Inflammatory macrophage (primary cell): ENCODE results near the gene GSTO1.

Experiments used
- DNase-seq, 2 donors: peaks; one replicate each; pipeline ENCODE4 v3.0.0-alpha.2; 2020 to 2022

GSTO1 gene

GRCh38 chr10:104276192-104276591 lies 21.5 kb downstream of the GSTO1 start:
- no peak for DNase-seq

- no peak for DNase-seq
Measured at GRCh38 chr10:104277785-104278184, 23.1 kb downstream of the GSTO1 start.

- no peak for DNase-seq
Measured at GRCh38 chr10:104279550-104280259, 25.0 kb downstream of the GSTO1 start.

- DNase-seq, result no peak
Measured at GRCh38 chr10:104281694-104282093, 27.0 kb downstream of the GSTO1 start.

GRCh38 chr10:104284846-104285245 lies 30.2 kb downstream of the GSTO1 start:
- no peak for DNase-seq

- no peak for DNase-seq
Measured at GRCh38 chr10:104286939-104287338, 32.2 kb downstream of the GSTO1 start.

GRCh38 chr10:104288355-104288754 lies 33.7 kb downstream of the GSTO1 start:
- DNase-seq, result peak in 1 of 2 donors; percentile 28

- DNase-seq, result peak; percentile 94
Measured at GRCh38 chr10:104291439-104291951, 36.8 kb downstream of the GSTO1 start.

DNA sequence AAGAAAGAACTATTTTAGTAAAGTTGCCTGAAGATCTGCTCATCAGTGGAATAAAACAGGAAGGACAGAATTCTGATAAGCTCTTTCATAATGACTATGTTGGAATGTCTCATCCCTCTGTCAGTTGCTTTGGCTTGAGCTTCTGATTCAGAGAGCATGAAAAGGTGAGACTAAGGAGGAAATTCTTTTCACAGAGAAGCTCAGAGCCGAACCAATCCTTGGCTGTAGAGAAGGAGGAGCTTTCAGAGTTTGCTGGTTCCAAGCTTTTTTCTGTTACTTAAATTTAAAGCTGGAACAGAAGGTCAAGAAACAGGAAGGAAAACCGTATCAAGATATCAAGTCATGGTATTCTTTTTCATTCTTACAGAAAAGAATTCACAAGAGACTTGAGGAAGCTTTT lies 38.3 kb downstream of the GSTO1 start:
- DNase-seq, result peak; percentile 19 to 39

- no peak for DNase-seq
Measured at GRCh38 chr10:104293781-104294321, 39.2 kb downstream of the GSTO1 start.

DNA sequence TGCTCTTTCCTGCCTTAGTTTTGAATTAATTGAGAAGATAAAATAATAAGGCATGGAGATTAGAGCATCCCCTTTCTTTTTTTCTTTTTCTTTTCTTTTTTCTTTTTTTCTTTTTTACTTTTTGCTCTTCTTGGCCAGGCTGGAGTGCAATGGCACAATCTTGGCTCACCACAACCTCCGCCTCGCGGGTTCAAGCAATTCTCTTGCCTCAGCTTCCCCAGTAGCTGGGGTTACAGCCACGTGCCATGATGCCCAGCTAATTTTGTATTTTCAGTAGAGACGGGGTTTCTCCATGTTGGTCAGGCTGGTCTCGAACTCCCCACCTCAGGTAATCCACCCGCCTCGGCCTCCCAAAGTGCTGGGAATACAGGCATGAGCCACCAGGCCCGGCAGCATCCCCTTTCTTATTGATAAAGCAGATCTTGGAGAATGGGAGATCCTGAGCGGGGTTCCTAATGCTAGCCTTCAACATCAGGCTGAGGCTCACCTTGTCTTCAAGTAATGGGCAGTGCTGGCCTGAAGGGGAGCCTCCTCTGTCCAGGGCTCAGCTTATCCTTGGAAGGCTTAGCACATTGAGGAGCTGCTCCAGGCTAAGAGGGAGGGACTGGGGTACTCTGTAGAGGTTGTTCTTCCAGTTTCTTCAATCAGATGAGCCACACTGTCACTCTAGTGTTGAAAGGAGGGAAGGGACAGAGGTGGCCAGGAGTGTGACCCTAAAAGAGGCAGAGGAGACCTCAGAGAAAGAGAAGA lies 42.2 kb downstream of the GSTO1 start:
- no peak for DNase-seq

DNA sequence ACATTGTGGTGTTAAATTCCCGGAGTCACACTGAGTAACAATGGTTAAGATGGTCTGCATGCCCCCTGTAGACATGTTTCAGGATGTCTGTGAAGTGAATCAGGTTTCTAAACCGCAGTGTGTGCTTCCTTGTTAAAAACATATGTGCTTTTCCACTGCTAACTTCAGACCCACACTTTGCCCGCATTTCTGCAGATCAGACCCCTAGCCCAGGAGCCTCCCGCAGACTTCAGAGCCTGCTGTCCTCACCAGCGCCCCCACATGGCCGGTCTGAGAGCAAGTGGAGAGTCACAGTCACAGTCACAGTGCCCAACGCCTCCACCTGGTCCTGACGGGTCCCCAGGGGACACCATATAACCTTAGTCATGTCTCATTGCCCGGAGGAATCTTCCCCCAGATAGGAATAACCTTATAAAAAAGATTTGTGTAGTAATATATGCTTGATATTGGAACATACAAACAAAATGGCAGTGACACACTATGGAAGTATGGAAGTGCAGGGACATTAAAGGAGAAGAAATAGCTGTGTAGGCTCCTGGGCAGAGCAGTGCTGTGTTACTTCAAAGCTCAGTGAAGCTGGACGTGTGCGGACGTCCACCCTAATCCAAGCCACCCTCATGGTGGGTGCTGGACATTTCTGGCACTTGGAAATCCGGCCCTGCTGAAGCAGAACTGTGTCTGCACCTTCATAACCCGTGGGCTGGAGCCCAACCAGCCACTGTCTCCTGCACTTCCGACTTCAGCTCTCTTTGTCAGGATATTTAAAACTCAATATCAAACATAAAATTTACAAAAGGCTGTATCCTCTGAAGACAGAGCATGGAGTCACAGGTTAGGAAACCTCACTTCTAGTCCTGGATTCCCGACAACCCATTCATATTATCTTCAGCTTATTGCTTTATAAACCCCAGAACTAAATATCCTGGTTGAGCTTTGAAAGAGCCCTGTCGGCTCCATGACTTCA lies 43.3 kb downstream of the GSTO1 start:
- no peak for DNase-seq

- DNase-seq, result no peak
Measured at GRCh38 chr10:104299031-104299904, 44.6 kb downstream of the GSTO1 start.

DNA sequence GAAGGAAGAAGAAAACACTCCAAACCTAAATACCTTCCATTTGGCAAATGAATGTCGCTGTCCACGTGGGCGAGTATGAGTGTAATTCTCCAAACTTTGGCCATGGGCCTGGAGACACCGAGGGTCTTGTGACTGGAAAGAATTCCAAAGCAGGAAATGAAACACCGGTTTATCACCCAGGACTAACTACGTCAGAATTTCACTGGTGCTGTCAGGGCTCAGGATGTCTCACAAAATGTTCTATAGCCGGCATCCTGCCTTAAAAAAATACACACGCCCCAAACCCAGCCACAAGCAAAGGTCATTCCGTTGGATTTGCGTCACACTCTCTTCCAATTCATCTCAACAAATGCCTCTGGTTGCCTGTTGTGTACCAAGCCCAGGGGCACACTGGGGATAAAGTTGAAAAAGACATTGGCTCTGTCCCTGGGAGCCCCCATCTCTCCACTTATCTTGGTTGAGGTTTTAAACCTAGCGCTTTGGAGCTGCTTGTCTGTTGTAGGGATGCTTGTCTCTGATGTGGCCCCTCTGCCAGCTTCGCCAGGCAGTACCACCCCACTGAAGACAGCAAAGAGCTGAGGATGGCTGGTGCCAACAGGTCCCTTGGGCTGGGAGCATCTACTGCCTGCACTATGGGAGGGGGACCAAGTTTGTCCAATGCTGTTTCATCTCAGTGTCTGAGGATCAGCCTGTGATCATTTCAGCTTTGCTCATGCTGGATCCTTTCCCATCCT lies 45.5 kb downstream of the GSTO1 start:
- no peak for DNase-seq

GRCh38 chr10:104300736-104301292 lies 46.1 kb downstream of the GSTO1 start:
- DNase-seq, result peak in 1 of 2 donors; percentile 49

DNA sequence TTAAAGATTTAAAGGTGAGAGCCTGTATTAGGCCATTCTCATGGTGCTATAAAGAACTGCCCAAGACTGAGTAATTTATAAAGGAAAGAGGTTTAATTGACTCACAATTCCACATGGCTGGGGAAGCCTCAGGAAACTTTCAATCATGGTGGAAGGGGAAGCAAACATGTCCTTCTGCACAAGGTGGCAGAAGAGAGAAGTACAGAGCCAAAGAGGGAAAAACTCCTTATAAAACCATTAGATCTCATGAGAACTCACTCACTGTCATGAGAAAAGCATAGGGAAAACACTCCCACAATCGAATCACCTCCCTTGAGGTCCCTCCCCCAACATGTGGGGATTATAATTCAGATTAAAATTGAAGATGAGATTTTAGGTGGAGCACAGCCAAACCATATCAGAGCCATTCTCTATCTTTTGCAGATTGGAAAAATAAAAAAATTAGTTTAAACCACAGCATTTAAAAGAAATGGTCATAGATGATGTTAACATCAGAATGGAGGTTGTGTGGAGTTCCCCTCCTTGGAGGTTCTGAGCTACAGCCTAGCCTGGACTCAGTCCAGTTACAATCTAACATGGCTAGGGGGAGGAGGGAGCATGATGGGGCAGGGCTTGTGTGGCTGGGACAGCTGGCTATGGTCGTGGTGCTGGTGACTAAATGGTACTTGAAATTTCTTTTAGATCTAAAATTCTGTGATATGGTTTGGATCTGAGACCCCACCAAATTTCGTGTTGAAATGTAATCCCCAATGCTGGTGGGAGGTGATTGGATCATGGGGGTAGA lies 47.4 kb downstream of the GSTO1 start:
- DNase-seq, result no peak

- DNase-seq, result no peak
Measured at GRCh38 chr10:104303594-104304355, 49.1 kb downstream of the GSTO1 start.

DNA sequence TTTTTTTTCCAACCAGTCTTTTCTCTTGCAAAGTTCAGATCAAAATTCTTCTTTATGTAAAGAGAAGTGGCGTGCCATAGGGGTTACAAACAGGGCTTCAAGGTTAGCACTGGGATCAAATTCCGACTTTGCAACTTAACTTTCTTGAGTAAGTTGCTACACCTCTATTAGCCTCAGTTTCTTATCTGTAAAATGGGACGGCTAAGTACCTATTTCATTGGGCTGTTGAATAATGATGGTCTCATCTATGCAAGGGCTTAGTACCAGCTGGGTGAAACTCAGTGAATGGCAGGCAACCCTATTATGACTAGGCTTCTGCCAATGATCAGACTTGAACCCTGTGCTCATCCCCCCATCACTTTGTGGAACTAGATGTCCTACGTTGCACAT lies 49.7 kb downstream of the GSTO1 start:
- no peak for DNase-seq

DNA sequence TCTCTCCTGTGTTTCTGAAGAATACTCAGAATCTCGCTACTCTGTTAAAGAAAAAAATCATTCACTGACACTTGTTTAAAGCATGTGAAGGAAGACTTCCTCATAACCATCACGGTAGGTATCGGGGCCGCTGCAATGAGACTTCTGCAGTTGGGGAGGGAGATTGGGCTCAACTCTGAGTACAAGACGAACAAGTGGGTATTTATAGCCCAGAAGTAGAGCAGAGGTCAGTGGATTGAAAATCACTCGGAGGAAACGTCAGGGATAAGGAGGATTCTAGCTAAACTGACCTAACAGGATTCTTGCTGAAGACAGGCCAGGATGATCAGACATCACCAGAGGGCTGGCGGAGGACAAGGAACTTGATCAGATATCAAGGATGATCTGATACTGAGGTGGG lies 50.2 kb downstream of the GSTO1 start:
- no peak for DNase-seq
